SK-N-DZ (cell line): ENCODE data around the gene FBXO11.
"Not testable (repeated sequence)": the region's sequence is repeated elsewhere in the genome, so short reads cannot be mapped to it uniquely, and the experiment has no call there.

Experiments used
- DNase-seq: peaks from one replicate; pipeline ENCODE4 v3.0.0-alpha.2; 2015; ENCODE audit warnings: low spot score

FBXO11 gene

GRCh38 chr2:47899915-47900816 lies 6.1 kb downstream of the FBXO11 start:
- no peak for DNase-seq

GRCh38 chr2:47897883-47898731 lies 8.2 kb downstream of the FBXO11 start:
- DNase-seq: no peak

GRCh38 chr2:47897191-47897882 lies 9.0 kb downstream of the FBXO11 start:
- not testable (repeated sequence) for DNase-seq

- no peak for DNase-seq
These were observed 9.8 kb downstream of the FBXO11 start for GRCh38 chr2:47896450-47896968.

GRCh38 chr2:47893771-47894170 lies 12.5 kb downstream of the FBXO11 start:
- DNase-seq: no peak

GRCh38 chr2:47892338-47892730 lies 14.0 kb downstream of the FBXO11 start:
- DNase-seq: no peak

GRCh38 chr2:47891369-47892337 lies 14.6 kb downstream of the FBXO11 start:
- no peak for DNase-seq

GRCh38 chr2:47890711-47891368 lies 15.5 kb downstream of the FBXO11 start:
- DNase-seq: no peak

- no peak for DNase-seq
These were observed 17.6 kb downstream of the FBXO11 start for GRCh38 chr2:47888581-47889280.

- DNase-seq: no peak
These were observed 29.4 kb downstream of the FBXO11 start for GRCh38 chr2:47876912-47877311.

GRCh38 chr2:47872941-47873340 lies 33.4 kb downstream of the FBXO11 start:
- no peak for DNase-seq

- no peak for DNase-seq
These were observed 35.4 kb downstream of the FBXO11 start for GRCh38 chr2:47870641-47871540.

GRCh38 chr2:47869859-47870595 lies 36.3 kb downstream of the FBXO11 start:
- DNase-seq: no peak

- DNase-seq: no peak
These were observed 37.5 kb downstream of the FBXO11 start for GRCh38 chr2:47868611-47869352.

GRCh38 chr2:47867205-47867604 lies 39.1 kb downstream of the FBXO11 start:
- DNase-seq: peak; percentile 6

- no peak for DNase-seq
These were observed 41.7 kb downstream of the FBXO11 start for GRCh38 chr2:47864566-47864965.

GRCh38 chr2:47862949-47863348 lies 43.3 kb downstream of the FBXO11 start:
- no peak for DNase-seq
